HG03432 (cell line): ENCODE measurements around the gene DENND1C.
"Not testable (repeated sequence)": the region's sequence is repeated elsewhere in the genome, so short reads cannot be mapped to it uniquely, and the experiment has no call there.

Experiments
- ATAC-seq: cut with Tn5 transposase; IDR thresholded peaks from one replicate; pipeline ENCODE4 v1.9.1; 2021; ENCODE audit warnings: mild to moderate bottlenecking, moderate library complexity; ENCODE audit not compliant: unreplicated experiment

The DENND1C gene

DNA sequence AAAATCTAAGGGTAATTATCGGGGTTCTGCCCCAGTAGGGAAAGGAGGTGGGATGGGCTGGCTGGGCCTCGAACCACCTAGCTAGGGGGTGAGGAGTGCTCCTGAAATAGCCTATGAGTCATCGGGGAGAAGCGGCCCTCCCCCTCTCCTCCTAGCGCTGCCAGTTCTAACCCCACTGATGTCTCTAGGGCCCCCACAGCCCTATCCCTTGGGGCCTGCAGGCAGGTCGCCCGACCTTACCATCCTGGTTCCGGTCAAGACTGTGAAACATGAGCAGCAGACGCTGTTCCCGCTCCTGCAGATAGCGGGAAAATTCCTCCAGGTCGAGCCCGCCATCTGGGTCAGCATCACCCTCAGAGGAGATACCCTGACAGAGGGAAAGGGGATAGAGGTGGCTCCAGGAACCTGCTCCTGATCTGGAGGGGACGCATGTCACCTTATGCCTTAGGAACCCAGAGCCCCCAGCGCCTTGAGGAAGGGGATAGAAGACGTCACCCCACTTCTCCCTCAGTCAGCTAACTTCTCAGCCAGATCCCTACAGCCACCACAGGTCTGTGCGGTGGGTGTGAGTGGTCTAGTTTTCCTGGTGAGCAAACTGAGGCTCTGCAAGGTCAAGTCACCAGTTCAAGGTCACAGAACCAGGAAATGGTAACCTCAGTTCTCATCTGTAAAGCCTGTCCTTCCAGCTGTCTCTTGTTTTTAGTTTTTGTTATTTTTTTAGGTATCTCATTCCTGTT is 23.5 kb downstream of the DENND1C start:
- no peak for ATAC-seq

DNA sequence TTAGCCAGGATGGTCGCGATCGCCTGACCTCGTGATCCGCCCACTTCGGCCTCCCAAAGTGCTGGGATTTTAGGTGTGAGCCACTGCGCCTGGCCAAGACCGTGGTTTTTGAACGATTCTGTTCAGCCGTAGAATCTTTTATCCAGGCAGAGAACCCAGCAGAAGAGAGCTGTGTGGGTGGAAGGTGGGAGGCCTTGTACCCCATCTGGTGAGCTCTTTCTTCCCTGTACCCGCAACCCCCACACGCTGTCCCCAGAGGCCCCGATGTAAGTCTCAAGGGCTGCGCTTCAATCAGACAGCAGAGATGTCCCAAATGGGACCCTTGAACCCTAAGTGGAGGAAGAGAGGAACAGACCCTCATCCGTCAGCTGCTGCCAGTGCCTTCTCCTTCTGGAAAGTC is 25.7 kb downstream of the DENND1C start:
- no peak for ATAC-seq

DNA sequence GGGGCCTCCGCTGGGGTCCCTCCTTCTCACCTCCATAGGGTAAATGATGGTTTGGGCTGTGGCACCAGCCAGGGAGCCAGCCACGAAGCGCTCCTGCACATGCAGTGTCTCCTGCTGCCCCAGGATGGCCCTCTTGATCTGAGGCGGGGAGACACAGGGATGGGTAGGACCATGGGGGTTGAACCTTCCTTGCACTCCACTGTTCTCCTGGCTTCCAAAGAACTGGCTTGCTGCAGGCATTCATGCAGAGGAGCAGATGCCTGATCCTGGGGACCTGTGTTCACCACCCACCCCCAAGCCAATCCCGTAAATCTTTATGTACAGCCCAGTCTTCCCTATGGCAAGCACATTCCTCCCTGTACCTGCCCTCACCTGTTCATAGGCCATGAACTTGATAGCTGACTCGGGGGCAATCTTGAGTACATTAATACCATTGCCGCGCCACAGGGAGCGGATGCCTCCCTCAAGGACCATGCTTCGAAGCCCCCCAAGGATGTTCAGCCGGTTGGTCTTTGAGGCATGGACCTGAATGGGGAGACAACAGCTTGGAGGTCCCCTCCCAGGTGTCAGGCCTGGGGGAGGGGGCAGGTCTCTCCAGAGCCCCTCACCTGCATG is 27.5 kb downstream of the DENND1C start:
- no peak for ATAC-seq

DNA sequence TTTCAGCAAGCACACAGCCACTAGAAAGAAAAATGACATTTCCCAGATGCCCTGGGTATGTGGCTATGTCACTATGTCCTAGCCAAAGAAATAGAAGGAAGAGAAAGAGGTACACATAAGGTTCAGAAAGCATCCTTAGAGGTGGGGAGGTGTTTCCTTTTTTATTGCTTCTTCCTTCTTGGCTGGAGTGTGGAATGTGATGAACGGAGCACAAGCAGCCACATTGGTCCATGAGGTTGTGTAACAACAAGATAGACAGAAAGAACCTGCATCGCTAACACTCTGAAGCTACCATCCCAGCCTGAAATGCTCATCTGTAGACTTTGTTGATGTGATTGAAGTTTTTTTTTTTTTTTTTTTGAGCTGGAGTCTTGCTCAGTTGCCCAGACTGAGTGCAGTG is 28.7 kb downstream of the DENND1C start:
- ATAC-seq = no peak

DNA sequence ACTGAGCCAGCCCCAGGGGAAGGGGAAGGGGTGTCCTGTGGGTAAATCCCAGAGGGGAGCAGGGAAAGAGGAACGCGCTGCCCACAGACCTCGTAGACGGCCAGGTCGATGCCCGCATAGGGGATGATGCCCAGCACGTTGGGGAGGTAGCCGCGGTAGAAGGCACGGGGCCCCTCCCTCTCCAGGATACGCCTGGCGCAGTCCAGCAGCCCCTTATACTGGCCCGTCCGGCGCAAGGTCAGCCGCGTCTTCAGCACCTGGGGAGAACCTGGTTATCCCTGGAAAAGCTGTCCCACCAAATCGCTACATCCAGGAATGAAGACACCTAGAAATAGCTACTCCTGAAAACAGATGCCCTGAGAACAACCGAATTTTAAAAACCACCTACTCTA is 29.4 kb downstream of the DENND1C start:
- no peak for ATAC-seq

DNA sequence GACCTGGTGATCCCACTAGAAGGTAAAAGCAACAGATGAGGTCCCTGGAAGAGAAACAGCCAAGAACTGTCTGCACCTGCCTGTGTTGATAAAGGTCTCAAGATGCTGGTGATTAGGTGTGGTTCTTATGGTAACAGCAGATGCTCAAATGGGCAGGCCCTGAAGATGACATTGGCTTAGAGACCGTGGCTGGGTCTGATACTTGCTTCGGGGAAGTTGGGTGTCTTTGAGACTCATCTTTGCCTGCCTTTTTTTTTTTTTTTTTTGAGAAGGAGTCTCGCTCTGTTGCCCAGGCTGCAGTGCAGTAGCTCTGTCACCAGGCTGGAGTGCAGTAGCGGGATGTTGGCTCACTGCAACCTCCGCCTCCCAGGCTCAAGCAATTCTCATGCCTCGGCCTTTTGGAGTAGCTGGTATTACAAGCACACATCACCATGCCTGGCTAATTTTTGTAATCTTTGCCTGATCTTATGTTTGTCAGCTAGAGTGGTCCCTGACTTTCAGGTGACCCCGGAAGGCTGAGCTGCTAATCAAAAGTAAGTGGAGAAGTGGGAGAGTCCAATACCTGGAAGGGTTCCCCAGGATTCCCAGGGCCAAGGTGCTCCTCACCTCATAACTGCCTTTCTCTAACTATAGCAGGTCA is 29.9 kb downstream of the DENND1C start:
- no peak for ATAC-seq

DNA sequence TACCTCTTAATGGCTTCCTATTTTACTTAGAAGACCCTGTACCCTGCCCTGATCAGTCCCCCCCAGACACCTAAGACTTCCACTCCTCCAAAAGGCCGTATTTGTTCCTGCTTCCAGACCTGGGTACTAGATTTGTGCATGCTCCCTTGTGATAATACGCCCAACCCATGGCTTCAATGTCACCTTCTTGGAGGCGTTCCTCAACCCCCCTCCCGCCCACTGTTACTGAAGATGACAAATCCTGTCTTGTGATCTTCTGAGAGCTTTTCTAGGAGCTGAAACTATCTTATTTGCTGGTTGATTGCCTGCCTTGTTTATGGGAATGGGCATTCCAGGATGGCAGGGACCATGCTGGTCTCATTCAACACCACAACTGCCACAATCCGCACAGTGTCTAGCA is 31.4 kb downstream of the DENND1C start:
- no peak for ATAC-seq

DNA sequence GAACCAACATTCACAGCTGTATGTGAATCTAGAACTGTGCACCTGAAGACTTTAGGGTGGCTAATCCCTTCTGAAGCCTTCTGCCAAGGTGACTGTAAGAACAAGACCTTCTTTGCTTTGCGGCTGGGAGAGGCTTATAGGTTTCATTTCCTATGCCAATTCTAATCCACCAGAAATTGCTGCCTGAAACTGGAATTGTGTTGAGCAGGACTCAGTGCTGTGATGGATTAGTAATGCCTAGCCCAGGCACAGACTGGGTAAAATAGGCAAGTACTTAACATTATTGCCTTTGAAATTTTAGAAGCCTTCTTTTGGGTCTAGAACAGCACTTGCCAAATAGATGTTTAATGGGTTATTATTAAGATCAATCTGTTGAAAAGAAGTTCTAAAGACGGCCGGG is 33.5 kb downstream of the DENND1C start:
- ATAC-seq = no peak

DNA sequence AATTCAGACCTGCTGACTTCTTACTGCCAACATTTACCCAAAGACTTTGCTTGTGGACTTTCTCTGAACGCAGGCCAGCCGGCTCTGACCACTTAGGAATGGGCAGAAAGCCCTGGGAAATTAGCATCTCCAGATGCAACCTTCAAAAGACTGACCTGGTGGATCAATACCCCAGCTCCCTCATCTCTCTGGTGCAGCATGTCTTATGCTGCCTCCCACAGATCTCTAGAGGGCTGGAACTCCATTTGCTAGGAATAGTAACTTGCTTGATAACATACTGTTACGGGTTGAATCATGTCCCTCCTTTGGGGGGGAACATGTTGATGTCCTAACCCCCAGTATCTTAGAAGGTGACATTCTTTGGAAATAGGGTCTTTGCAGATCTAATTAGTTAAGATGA is 35.1 kb downstream of the DENND1C start:
- no peak for ATAC-seq

DNA sequence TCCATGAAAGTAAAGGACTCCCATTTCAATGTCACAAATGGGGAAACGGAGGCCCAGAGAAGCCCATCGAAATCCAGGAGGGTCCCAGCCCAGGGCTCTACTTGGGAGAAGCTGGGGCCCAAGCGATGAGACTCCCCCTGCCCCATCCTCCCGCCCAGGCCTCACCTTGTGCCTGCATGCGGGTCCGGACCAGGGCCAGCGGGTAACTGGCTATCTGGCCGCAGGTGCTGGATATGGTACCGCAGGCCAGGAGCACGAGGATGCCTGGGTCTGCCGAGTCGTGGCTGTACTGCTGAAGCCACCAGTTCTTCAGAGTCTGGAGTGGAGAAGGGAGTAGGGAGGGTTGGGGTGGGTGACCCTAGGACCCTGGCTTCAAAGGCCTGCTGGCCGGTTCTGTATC is 37.6 kb downstream of the DENND1C start:
- ATAC-seq = no peak

DNA sequence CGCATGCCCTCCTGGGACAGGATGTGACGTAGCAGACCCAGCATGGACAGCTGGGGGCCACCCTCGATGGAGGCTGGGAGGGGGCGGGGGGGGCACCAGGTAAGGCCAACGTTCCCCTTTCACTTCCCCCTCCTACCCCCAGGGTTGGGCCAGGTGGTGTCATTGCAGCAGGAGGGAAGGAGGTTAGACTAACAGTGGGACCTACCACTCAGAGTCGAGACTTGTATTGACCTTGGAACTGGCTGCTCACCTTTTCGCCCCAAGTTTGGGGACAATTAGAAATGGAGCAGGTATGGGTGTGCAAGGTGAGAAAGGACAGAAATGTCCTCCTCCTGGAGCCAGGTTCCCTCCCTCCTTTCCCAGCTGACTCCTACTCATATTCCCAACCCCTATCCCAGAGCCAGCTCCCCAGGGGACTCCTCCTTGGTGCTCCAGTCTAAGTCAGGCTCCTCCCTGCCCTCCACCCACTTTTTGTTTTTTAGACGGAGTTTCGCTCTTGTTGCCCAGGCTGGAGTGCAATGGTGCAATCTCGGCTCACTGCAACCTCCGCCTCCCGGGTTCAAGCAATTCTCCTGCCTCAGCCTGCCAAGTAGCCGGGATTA is 39.4 kb downstream of the DENND1C start:
- ATAC-seq = no peak

DNA sequence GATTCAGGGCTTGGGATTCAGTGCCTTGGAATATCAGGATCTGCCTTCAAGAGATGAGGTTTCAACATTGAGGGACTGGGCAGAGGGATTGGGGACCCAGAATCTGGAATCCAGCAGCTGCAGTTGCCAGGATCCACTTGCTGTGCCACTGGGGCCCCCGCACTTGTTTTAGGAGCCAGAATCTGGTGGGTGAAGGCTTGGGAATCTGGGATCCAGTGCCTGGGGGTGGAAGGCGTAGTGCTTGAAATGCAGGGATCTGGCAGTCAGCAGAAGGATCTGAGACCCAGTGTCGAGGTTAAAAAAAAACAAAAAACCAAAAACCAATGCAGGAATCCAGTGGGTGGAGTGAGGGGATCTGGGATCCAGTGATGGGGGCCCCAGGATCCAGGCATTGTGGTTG is 40.7 kb downstream of the DENND1C start:
- no peak for ATAC-seq

DNA sequence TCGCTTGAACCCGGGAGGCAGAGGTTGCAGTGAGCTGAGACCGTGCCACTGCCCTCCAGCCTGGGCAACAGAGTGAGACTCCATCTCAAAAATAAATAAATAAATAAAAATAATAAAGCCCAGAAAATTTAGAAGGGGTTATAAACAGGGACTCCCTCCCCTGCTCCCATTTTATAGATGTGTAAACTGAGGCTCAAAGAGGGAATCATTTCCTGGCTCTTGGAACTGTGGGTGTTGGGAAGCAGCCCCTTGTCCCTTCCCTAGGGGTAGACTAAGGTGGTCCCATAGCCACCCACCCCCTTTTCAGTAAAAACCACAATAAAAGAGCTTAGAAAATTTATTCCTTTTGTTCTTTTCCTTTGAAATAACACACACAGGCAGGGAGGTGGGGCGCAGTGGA is 41.8 kb downstream of the DENND1C start:
- ATAC-seq = no peak

DNA sequence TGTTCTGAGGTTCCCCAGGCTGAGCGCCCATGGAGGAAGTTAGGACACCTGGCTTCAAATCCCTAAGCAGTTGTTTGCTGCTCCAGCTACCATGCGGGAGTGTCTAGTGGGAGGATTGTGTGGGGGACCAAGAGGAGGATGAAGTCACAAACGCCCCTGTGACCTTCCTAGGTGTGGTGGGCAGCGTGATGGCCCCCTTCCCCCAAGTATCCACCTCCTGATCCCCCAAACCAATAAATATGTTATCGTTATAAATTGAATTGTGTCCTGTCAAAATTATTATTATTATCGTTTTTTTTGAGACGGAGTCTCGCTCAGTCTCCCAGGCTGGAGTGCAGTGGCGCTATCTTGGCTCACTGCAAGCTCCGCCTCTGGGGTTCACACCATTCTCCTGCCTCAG is 47.9 kb downstream of the DENND1C start, which contains the start of gene SLC25A41:
SLC25A41 (minus strand) TSS at position 101 of the 400 bp plus-strand sequence; CDS start at position 31, 70 bp downstream.
- no peak for ATAC-seq

DNA sequence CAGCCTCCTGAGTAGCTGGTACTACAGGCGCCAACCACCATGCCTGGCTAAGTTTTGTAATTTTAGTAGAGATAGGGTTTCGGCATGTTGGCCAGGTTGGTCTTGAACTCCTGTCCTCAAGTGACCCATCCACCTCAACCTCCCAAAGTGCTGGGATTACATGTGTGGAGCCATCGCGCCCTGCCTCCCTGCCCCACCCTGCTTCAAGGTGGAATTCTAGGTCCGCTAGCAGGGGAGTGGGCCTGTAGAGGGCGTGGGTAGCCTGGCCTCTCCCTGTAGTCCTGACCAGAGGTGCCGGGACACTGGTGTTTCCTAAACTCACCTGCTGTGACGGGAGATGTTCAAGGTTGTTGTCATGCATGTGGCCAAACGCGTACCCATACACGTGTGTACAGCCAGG is 48.4 kb downstream of the DENND1C start:
- ATAC-seq = no peak

DNA sequence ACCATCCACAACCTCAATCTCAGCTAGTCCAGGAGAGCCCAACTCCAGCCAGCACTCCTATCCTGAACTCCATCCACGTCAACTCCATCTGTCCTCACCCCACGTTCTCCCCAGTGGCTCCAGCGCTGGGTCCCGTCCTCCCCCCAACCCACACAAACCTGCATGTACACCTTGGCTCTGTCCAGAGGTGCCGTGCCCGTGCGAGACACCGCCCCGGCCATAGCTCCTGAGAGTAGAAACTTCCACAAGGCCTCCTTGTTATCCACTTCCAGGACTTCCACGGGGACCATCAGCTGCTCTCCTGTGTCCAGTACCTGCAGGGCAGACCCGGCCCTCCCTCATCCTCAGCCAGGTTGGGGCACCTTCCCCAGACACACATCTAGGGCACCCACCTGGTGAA is 49.7 kb downstream of the DENND1C start:
- ATAC-seq = no peak

DNA sequence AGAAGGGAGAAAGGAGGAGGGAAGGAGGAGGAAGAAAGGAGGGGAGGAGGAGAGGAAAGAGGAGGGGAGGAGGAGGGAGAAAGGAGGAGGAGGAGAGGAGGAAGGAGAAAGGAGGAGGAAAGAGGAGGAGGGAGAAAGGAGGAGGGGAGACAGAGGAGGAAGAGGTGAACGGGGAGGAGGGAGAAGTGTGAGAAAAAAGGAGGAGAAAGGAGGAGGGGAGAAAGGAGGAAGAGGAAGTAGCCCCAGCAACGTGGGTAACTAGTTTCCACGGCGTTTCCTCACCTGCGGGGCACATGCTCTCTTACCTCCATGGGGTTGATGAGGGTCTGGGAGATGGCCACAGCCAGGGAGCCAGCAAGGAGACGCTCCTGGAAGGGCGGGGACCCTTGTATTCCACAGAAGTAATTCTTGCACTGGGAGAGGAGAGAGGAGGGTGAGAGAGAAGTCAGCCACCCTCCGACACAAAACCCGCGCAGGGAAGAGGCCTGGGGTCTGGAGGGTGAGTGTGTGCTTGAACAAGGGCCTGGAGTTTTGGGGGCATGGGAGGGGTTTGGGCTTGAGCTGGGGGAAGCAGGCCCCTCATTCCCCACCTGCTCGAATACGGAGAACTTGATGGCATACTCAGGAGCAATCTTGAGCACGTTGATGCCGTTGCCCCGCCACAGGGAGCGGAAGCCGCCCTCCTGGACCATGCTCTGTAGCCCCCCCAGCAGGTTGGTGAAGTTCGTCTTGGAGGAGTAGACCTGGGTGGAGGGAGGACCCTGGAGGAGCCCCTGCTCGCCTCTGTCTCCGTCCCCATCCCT is 52.0 kb downstream of the DENND1C start:
- no peak for ATAC-seq

DNA sequence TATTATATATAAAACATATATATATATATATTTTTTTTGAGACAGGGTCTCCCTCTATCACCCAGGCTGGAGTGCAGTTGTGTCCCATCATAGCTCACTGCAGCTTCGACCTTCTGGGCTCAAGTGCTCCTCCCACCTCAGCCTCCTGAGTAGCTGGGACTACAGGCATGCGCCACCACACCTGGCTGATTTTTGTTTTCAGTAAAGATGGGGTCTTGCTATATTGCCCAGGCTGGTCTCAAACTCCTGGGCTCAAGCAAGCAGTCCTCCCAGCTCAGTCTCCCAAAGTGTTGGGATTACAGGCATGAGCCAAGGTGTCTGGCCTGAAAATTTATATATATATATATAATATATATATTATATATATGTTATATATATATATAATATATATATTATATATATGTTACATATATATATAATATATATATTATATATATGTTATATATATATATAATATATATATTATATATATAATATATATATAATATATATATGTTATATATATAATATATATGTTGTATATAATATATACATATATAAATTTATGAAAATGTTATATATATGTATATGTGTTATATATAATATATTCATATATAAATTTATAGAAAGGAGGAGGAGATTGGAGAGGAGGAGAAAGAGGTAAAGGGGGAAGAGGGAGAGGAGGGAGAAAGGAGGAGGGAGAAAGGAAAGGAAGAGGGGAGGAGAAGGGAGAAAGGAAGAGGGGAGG is 52.7 kb downstream of the DENND1C start:
- not testable (repeated sequence) for ATAC-seq

DNA sequence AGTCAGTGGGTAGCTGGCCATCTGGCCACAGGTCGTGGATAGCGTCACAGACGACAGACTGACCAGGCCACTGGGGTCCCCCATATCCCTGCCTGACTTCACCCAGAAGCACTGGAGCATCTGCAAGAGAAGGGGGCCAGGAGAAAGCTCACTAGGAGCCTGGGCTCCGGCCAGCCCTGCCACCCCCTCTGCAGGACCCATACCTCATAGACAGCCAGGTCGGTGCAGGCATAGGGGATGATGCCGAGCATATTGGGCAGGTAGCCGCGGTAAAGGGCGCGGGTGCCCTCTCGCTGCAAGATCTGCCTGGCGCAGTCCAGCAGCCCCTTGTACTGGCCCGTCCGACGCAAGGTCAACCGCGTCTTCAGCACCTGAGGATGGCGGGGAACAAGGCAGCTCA is 54.5 kb downstream of the DENND1C start:
- ATAC-seq = no peak
